HCT116 (cell line): ENCODE measurements around the gene CTNND1. TPM values are rescaled to one million over a fixed set of nuclear protein-coding genes. Genes with fewer than 3 reads are reported as not detected.

Experiments used
- ATAC-seq: fragments of 200-7000 bp; cut with Tn5 transposase; 2 replicates; pipeline ENCODE4 v1.9.1; 2020; ENCODE audit warnings: mild to moderate bottlenecking, moderate library complexity
- BruUV-seq: library from RNA; stranded (reverse); fragments of 400-500 nt; replicated peaks from 2 replicates; lab custom pipeline; 2021; lab: Mats Ljungman, UMichigan
- CTCF ChIA-PET: fragments of 300-600 bp; sonication (Branson Sonifier 250); formaldehyde crosslinking; loops from one replicate; lab custom pipeline; 2021; ENCODE audit warnings: antibody characterized with exemption; lab: Charles Lee
- POLR2A ChIA-PET: fragments of 300-600, 350-600 bp; sonication (Branson Sonifier 250); formaldehyde crosslinking; loops from one replicate; lab custom pipeline; 2021; ENCODE audit warnings: antibody characterized with exemption; lab: Charles Lee
- RAD21 ChIA-PET, 2 experiments: fragments of 300-600 bp; sonication (Branson Sonifier 250); formaldehyde crosslinking; loops; one replicate each; lab custom pipeline; 2023; ENCODE audit warnings: low total read pairs in 2 of 2; ENCODE audit not compliant: uncharacterized antibody in 2 of 2, unreplicated experiment in 2 of 2, low non-redundant PET in 1 of 2; lab: Charles Lee
- DNase-seq: peaks from one replicate; pipeline ENCODE4 v3.0.0-alpha.2; 2010; ENCODE audit warnings: low read depth, low spot score
- H2AFZ ChIP-seq: fragments of 200-600 bp; shearing (Covaris generic), sonication (generic); 2 replicates; pipeline ENCODE4 v1.6.1; 2017; ENCODE audit warnings: low read depth, mixed run types, mixed read lengths, antibody characterized with exemption, low read length; ENCODE audit not compliant: poor library complexity, severe bottlenecking
- H3K27ac ChIP-seq: 2 replicates; pipeline ENCODE4 v1.5.1; 2012; ENCODE audit warnings: low read depth, low read length
- H3K27me3 ChIP-seq: fragments of 200-600 bp; sonication (generic); 2 replicates; pipeline ENCODE4 v1.6.1; 2016; ENCODE audit warnings: mixed run types, low read length, mixed read lengths; ENCODE audit not compliant: insufficient read depth
- H3K36me3 ChIP-seq, 2 experiments: fragments of 200-500 bp in 1 of 2; fragments of 200-600 bp in 1 of 2; sonication (Bioruptor generic) in 1 of 2; sonication (generic) in 1 of 2; 2 replicates each; pipeline versions ENCODE4 v1.5.1 to v1.6.1; 2014 to 2016; ENCODE audit warnings: low read length in 2 of 2, inconsistent platforms in 1 of 2, mixed read lengths in 1 of 2, mixed run types in 1 of 2; ENCODE audit not compliant: insufficient read depth in 2 of 2, control insufficient read depth in 1 of 2
- H3K4me1 ChIP-seq, 2 experiments: fragments of 200-600 bp in 1 of 2; sonication (generic) in 1 of 2; 2 replicates each; pipeline versions ENCODE4 v1.5.1 to v1.6.1; 2012 to 2017; ENCODE audit warnings: low read length in 2 of 2, inconsistent platforms in 1 of 2, mild to moderate bottlenecking in 1 of 2, mixed read lengths in 1 of 2, mixed run types in 1 of 2, moderate library complexity in 1 of 2; ENCODE audit not compliant: insufficient read depth in 2 of 2, control insufficient read depth in 1 of 2
- H3K4me2 ChIP-seq: fragments of 200-600 bp; sonication (generic); 2 replicates; pipeline ENCODE4 v1.6.1; 2017; ENCODE audit warnings: mixed run types, low read length, mixed read lengths
- H3K4me3 ChIP-seq, 2 experiments: fragments of 200-600 bp in 1 of 2; sonication (generic) in 1 of 2; replicated peaks in 1 of 2; 2 replicates each; pipeline ENCODE4 v1.5.1; 2011 to 2016; ENCODE audit warnings: low read length in 2 of 2, control low read depth in 1 of 2, low read depth in 1 of 2, mild to moderate bottlenecking in 1 of 2, mixed read lengths in 1 of 2, mixed run types in 1 of 2
- H3K79me2 ChIP-seq: fragments of 200-600 bp; sonication (generic); 2 replicates; pipeline ENCODE4 v1.6.1; 2017; ENCODE audit warnings: mild to moderate bottlenecking, mixed run types, low read length, moderate library complexity, mixed read lengths; ENCODE audit not compliant: insufficient read depth
- H3K9ac ChIP-seq: fragments of 200-600 bp; sonication (generic); 2 replicates; pipeline ENCODE4 v1.6.1; 2016; ENCODE audit warnings: low read length, mixed read lengths
- H3K9me2 ChIP-seq: fragments of 200-600 bp; sonication (generic), shearing (Covaris generic); 2 replicates; pipeline ENCODE4 v1.6.1; 2017; ENCODE audit warnings: mixed run types, mild to moderate bottlenecking, moderate library complexity; ENCODE audit not compliant: insufficient read depth
- H3K9me3 ChIP-seq, 2 experiments: fragments of 200-500 bp in 1 of 2; fragments of 200-600 bp in 1 of 2; sonication (Bioruptor generic) in 1 of 2; sonication (generic) in 1 of 2; 2 replicates each; pipeline ENCODE4 v1.6.1; 2014 to 2017; ENCODE audit warnings: low read length in 2 of 2, mixed read lengths in 2 of 2, inconsistent platforms in 1 of 2, low read depth in 1 of 2, mild to moderate bottlenecking in 1 of 2, mixed run types in 1 of 2, moderate library complexity in 1 of 2; ENCODE audit not compliant: control insufficient read depth in 1 of 2, insufficient read depth in 1 of 2
- H4K20me1 ChIP-seq: fragments of 200-600 bp; sonication (generic), shearing (Covaris generic); 2 replicates; pipeline ENCODE4 v1.6.1; 2017; ENCODE audit warnings: mixed run types, mild to moderate bottlenecking, moderate library complexity; ENCODE audit not compliant: insufficient read depth
- CBX3 ChIP-seq: IDR thresholded peaks from 2 replicates; pipeline ENCODE4 v1.6.1; 2012; ENCODE audit warnings: low read depth
- EZH2 ChIP-seq: fragments of 200-600 bp; sonication (generic); IDR thresholded peaks from 2 replicates; pipeline ENCODE4 v1.6.1; 2017; ENCODE audit warnings: antibody characterized with exemption, mixed run types
- FOSL1 ChIP-seq: IDR thresholded peaks from 2 replicates; pipeline ENCODE4 v1.6.1; 2012; ENCODE audit warnings: low read depth
- MAX ChIP-seq: IDR thresholded peaks from 2 replicates; pipeline ENCODE4 v1.6.1; 2012
- SP1 ChIP-seq: IDR thresholded peaks from 2 replicates; pipeline ENCODE4 v1.6.1; 2012; ENCODE audit warnings: low read depth
- intact Hi-C: fragments of 100-400 bp; cut with micrococcal nuclease; formaldehyde crosslinking; loops from 2 replicates; pipeline ENCODE4 v1.10.0; 2022
- total RNA-seq: library from RNA; stranded (reverse); gene quantifications from one replicate; pipeline ENCODE4 v1.2.1, GENCODE V29; 2021; ENCODE audit not compliant: unreplicated experiment

The CTNND1 gene
- total RNA-seq, 1 experiment from 2014 or later, result 157 TPM

DNA sequence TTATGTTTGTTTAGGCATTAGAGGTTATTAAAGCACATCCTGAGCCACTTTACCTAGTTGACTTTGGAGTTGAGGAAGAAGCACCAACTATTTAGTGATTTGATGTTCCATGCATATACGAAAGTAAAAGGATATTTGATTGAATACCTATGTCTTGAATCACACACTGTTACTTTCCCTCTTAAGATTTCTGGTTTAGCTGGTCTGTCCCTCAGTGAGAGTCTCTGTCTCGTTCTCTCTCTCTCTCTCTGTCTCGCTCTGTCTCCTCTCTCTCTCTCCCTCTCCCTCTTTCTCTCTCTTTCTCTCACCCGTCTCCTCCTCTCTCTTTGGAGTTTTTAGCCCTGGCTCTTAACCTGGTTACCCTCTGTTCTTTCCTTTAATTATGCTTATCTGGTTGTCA, 11.0 kb downstream of the CTNND1 start:
- ChIA-PET CTCF (interaction anchor here (1.3 kb wide), 1 partner anchor 9 kb away, joined by 3 read pairs; no protein-coding TSS in a partner anchor), POLR2A (interaction anchor here (0.7 to 1.5 kb wide), 3 partner anchors 11 to 810 kb away, joined by 3 to 9 read pairs (median 6); partner anchors contain the start of gene CTNND1), RAD21 (interaction anchor here in 1 of 2 experiments (0.7 kb wide), 1 partner anchor 451 kb away, joined by 3 read pairs; no protein-coding TSS in a partner anchor)
- Histone ChIP-seq H3K27ac (peak overlapping the region; percentile 54), H3K27me3 (no peaks in the 10 kb centered on the region), H3K4me3 (peak overlapping the region in 1 of 2 experiments; percentile 3; a peak in 2 of 4 replicates), H3K9me2 (no peaks in the 10 kb centered on the region), H3K79me2 (peaks cover 98% of the 10 kb centered on the region), H3K4me2 (peak overlapping the region; percentile 57), H3K4me1 (peaks cover 81 to 82% of the 10 kb centered on the region in 2 experiments), H3K36me3 (no peaks in the 10 kb centered on the region), H3K9ac (peak overlapping the region; percentile 19), H4K20me1 (peaks cover 4% of the 10 kb centered on the region; the same call in 1 of the 2 replicates), H3K9me3 (no peaks in the 10 kb centered on the region), H2AFZ (no peak overlapping the region)
- DNase-seq, result no peak
- intact Hi-C loops, result no loop called here
- no TSS peak for BruUV-seq
- ATAC-seq, result peak; percentile 57
- TF ChIP-seq SP1, result peak; percentile 47; the same call in 1 of the 2 replicates
- peak; percentile 4; the same call in 1 of the 2 replicates for TF ChIP-seq CBX3
- TF ChIP-seq FOSL1, result peak; percentile 48; the same call in 1 of the 2 replicates
- TF ChIP-seq MAX, result no peak

DNA sequence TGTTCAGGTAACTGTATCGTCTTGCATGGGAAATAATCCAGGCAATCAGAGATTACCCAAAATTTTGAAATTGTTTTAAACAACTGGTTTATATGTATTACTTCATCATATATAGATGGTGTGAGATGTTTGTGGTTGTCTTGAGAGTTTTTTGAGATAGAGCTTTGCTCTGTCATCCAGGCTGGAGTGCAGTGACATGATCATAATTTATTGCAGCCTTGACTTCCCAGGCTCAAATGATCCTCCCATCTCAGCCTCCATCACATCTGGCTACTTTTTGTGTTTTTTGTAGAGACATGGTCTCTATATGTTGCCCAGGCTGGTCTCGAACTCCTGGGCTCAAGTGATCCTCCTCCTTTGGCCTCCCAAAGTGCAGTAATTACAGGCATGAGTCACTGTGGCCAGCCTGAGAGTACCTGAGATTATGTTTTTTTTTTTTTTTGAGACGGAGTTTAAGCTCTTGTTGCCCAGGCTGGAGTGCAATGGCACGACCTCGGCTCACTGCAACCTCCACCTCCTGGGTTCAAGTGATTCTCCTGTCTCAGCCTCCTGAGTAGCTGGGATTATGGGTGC, 11.5 kb downstream of the CTNND1 start:
- peak overlapping the region; percentile 57 for H3K4me2 ChIP-seq
- H3K36me3 ChIP-seq, result no peaks in the 10 kb centered on the region
- ChIA-PET RAD21 (interaction anchor here in 1 of 2 experiments (0.6 kb wide), 1 partner anchor 25 kb away, joined by 3 read pairs; no protein-coding TSS in a partner anchor), POLR2A (interaction anchor here (0.7 to 1.5 kb wide), 5 partner anchors 12 to 810 kb away, joined by 3 to 6 read pairs (median 4); partner anchors contain the start of gene CTNND1), CTCF (no interaction called here)
- peak; percentile 33; the same call in 1 of the 2 replicates for ATAC-seq
- H4K20me1 ChIP-seq, result peaks cover 4% of the 10 kb centered on the region; the same call in 1 of the 2 replicates
- H3K27me3 ChIP-seq, result no peaks in the 10 kb centered on the region
- no peak for DNase-seq
- peak overlapping the region; percentile 19 for H3K9ac ChIP-seq
- peaks cover 98% of the 10 kb centered on the region for H3K79me2 ChIP-seq
- peaks cover 86 to 88% of the 10 kb centered on the region in 2 experiments for H3K4me1 ChIP-seq
- TSS peak; percentile 22 for BruUV-seq
- intact Hi-C loops, result no loop called here
- H3K4me3 ChIP-seq, result peak overlapping the region in 1 of 2 experiments; percentile 3; a peak in 1 of 4 replicates
- no peaks in the 10 kb centered on the region for H3K9me2 ChIP-seq
- no peaks in the 10 kb centered on the region for H3K9me3 ChIP-seq
- no peak overlapping the region for H2AFZ ChIP-seq
- H3K27ac ChIP-seq, result no peak overlapping the region; the same call in 1 of the 2 replicates
- TF ChIP-seq CBX3, result 0 out of 2 replicates have a peak, but pooled peaks have one; percentile 19
- no peak for TF ChIP-seq EZH2
- peak; percentile 37; the same call in 1 of the 2 replicates for TF ChIP-seq FOSL1
